Gastrocnemius medialis (tissue), 4 donors: ENCODE data around the gene PDE6C. TPM values are rescaled to one million over a fixed set of nuclear protein-coding genes. Genes with fewer than 3 reads are reported as not detected.

Source experiments
- ATAC-seq, 2 donors: fragments of 150-250 bp; one replicate each; pipeline ENCODE4 v1.9.1; 2016
- DNase-seq, 2 donors: peaks; one replicate each; pipeline ENCODE4 v3.0.0-alpha.2; 2019
- H3K27ac ChIP-seq, 4 donors: fragments of 200-600 bp; sonication (generic); 1 replicate in 1 of 4; 2 replicates in 3 of 4; pipeline ENCODE4 v1.5.1; 2016 to 2018; ENCODE audit warnings: mild to moderate bottlenecking in 2 of 4, moderate library complexity in 1 of 4
- H3K27me3 ChIP-seq, 3 donors: fragments of 200-600 bp; sonication (generic) in 2 of 3; 1 replicate in 1 of 3; 2 replicates in 2 of 3; pipeline versions ENCODE4 v1.5.1 to v1.6.0; 2016 to 2019; ENCODE audit warnings: mild to moderate bottlenecking in 1 of 3, moderate library complexity in 1 of 3
- H3K36me3 ChIP-seq, 2 donors: fragments of 200-600 bp; sonication (generic) in 1 of 2; one replicate each; pipeline ENCODE4 v1.5.1; 2017 to 2018
- H3K4me1 ChIP-seq, 2 donors: fragments of 200-600 bp; sonication (generic) in 1 of 2; one replicate each; pipeline ENCODE4 v1.5.1; 2016 to 2017; ENCODE audit warnings: mild to moderate bottlenecking in 2 of 2
- H3K4me3 ChIP-seq, 4 donors: fragments of 200-600 bp; sonication (generic) in 3 of 4; 1 replicate in 1 of 4; 2 replicates in 3 of 4; pipeline ENCODE4 v1.5.1; 2016 to 2019; ENCODE audit warnings: mild to moderate bottlenecking in 2 of 4
- H3K9me3 ChIP-seq, 3 donors: fragments of 200-600 bp; sonication (generic) in 2 of 3; 1 replicate in 1 of 3; 2 replicates in 2 of 3; pipeline ENCODE4 v1.5.1; 2016 to 2019
- CTCF ChIP-seq, 5 experiments: fragments of 450-650 bp in 3 of 5; fragments of 200-600 bp in 2 of 5; sonication (generic) in 2 of 5; IDR thresholded peaks in 4 of 5; conservative IDR thresholded peaks in 1 of 5; 1 replicate in 4 of 5; 2 replicates in 1 of 5; pipeline ENCODE4 v1.5.1; 2016 to 2019; ENCODE audit warnings: antibody characterized with exemption in 5 of 5, mild to moderate bottlenecking in 3 of 5, moderate library complexity in 3 of 5
- POLR2A ChIP-seq, 2 donors: fragments of 450-650 bp; IDR thresholded peaks; one replicate each; pipeline ENCODE4 v1.6.1; 2017; ENCODE audit warnings: antibody characterized with exemption in 2 of 2, mild to moderate bottlenecking in 2 of 2, moderate library complexity in 2 of 2
- in situ Hi-C, 4 donors: fragments of 200-750 bp; cut with MboI; loops; one replicate each; pipeline versions ENCODE4 v1.15.0 to v1.8.0; 2017; ENCODE audit warnings: low sequenced_read_pairs in 4 of 4
- intact Hi-C: fragments of 100-400 bp; cut with DNase I; formaldehyde crosslinking; loops from one replicate; pipeline ENCODE4 v1.15.1; 2023; ENCODE audit warnings: low total_unique reads
- total RNA-seq, 4 donors: library from RNA; depleted of rRNA; stranded (reverse); fragments of >200 nt; gene quantifications; one replicate each; pipeline versions ENCODE4 v1.1.0 to v1.2.3, GENCODE V29; 2016

Gene PDE6C
- total RNA-seq, 4 donors from 2014 or later = not detected

GRCh38 chr10:93590638-93591037, 21.7 kb upstream of the PDE6C start:
- Histone ChIP-seq H3K36me3 (no peaks in the 10 kb centered on the region), H3K9me3 (no peaks in the 10 kb centered on the region), H3K4me1 (no peaks in the 10 kb centered on the region), H3K27me3 (no peaks in the 10 kb centered on the region), H3K27ac (no peak overlapping the region), H3K4me3 (no peak overlapping the region)
- ATAC-seq (no peak), DNase-seq (no peak)
- intact Hi-C loops = no loop called here
- TF ChIP-seq CTCF (IDR thresholded peaks at IDR 0.05 in 4 of 5, conservative IDR thresholded peaks at IDR 0.05 in 1 of 5) (no peak), POLR2A (IDR thresholded peaks at IDR 0.05) (no peak)
- in situ Hi-C loops = no loop called here

GRCh38 chr10:93591065-93591808, 21.1 kb upstream of the PDE6C start:
- ATAC-seq = peak in 1 of 2 donors; percentile 49
- DNase-seq = no peak
- no peaks in the 10 kb centered on the region for H3K9me3 ChIP-seq
- no peak overlapping the region for H3K4me3 ChIP-seq
- in situ Hi-C loops (no loop called here), intact Hi-C loops (no loop called here)
- H3K27ac ChIP-seq = no peak overlapping the region
- no peaks in the 10 kb centered on the region for H3K4me1 ChIP-seq
- no peaks in the 10 kb centered on the region for H3K27me3 ChIP-seq
- no peaks in the 10 kb centered on the region for H3K36me3 ChIP-seq
- TF ChIP-seq POLR2A (IDR thresholded peaks at IDR 0.05) (no peak), CTCF (IDR thresholded peaks at IDR 0.05 in 4 of 5, conservative IDR thresholded peaks at IDR 0.05 in 1 of 5) (no peak)

GRCh38 chr10:93593254-93593653, 19.1 kb upstream of the PDE6C start:
- in situ Hi-C loops (no loop called here), intact Hi-C loops (no loop called here)
- H3K27ac ChIP-seq = no peak overlapping the region
- H3K27me3 ChIP-seq = no peaks in the 10 kb centered on the region
- no peaks in the 10 kb centered on the region for H3K36me3 ChIP-seq
- H3K4me1 ChIP-seq = no peaks in the 10 kb centered on the region
- no peak for DNase-seq
- no peak overlapping the region for H3K4me3 ChIP-seq
- TF ChIP-seq POLR2A (IDR thresholded peaks at IDR 0.05) (no peak), CTCF (IDR thresholded peaks at IDR 0.05 in 4 of 5, conservative IDR thresholded peaks at IDR 0.05 in 1 of 5) (no peak)
- H3K9me3 ChIP-seq = no peaks in the 10 kb centered on the region
- ATAC-seq = no peak

DNA sequence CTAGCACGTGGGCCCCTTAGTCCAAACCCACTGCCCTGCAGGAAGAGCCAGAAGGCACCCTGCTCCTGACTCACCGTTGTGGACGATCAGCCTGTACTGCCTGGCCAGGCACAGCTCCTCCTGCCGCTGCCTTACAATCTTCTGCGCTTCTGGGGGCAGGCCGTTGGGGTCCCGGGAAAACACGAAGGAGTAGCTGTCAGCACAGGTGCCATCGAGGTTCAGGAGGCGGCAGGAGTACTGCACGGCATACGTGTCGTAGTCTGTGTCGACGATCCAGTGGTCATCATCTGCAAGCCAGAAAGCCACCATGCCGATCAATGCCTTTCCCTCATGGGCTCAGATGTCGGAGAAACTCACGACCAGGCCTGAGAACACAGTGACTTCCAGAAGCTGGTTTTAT, 18.6 kb upstream of the PDE6C start:
- no peaks in the 10 kb centered on the region for H3K9me3 ChIP-seq
- intact Hi-C loops = no loop called here
- H3K27me3 ChIP-seq = no peaks in the 10 kb centered on the region
- in situ Hi-C loops = no loop called here
- DNase-seq (no peak), ATAC-seq (no peak)
- no peaks in the 10 kb centered on the region for H3K4me1 ChIP-seq
- H3K4me3 ChIP-seq = no peak overlapping the region
- H3K36me3 ChIP-seq = no peaks in the 10 kb centered on the region
- TF ChIP-seq POLR2A (IDR thresholded peaks at IDR 0.05) (no peak), CTCF (IDR thresholded peaks at IDR 0.05 in 4 of 5, conservative IDR thresholded peaks at IDR 0.05 in 1 of 5) (no peak)
- H3K27ac ChIP-seq = no peak overlapping the region

DNA sequence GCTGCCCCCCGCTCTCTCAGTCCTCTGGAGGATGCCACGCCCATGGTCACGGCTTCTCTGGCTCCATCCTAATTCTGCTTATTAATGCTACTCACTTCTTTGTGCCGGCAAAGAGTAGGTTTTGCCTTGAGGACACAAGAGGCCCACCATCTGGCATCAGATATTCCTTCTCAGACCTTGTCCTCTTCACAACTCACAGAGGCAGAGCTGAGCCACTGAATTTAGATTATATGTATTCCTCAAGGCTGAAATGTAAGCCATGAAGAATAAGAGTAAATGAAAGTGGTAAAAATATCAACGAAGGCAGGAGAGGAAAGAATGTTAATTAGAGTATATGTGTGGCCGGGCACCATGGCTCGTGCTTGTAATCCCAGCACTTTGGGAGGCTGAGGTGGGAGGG, 17.8 kb upstream of the PDE6C start:
- ATAC-seq = no peak
- TF ChIP-seq CTCF (IDR thresholded peaks at IDR 0.05 in 4 of 5, conservative IDR thresholded peaks at IDR 0.05 in 1 of 5) (no peak), POLR2A (IDR thresholded peaks at IDR 0.05) (no peak)
- H3K27me3 ChIP-seq = no peaks in the 10 kb centered on the region
- intact Hi-C loops (no loop called here), in situ Hi-C loops (no loop called here)
- H3K4me3 ChIP-seq = no peak overlapping the region
- no peak for DNase-seq
- H3K36me3 ChIP-seq = no peaks in the 10 kb centered on the region
- no peaks in the 10 kb centered on the region for H3K4me1 ChIP-seq
- H3K9me3 ChIP-seq = no peaks in the 10 kb centered on the region
- H3K27ac ChIP-seq = no peak overlapping the region
